Astrocyte of the cerebellum (primary cell): ENCODE measurements around the gene MINAR1.

Source experiments
- DNase-seq: peaks from one replicate; pipeline ENCODE4 v3.0.0-alpha.2; 2011; ENCODE audit warnings: low read depth
- H3K4me3 ChIP-seq: 2 replicates; pipeline ENCODE4 v1.5.1; 2011; ENCODE audit warnings: mild to moderate bottlenecking, low read depth, low read length, moderate library complexity
- CTCF ChIP-seq: IDR thresholded peaks from 2 replicates; pipeline ENCODE4 v1.5.1; 2012; ENCODE audit warnings: low read length, low read depth, moderate library complexity, mild to moderate bottlenecking; ENCODE audit errors: missing control alignments
- in situ Hi-C: cut with HindIII; loops from 2 replicates; pipeline ENCODE4 v1.10.0; 2017; ENCODE audit warnings: low sequenced_read_pairs

MINAR1 gene

GRCh38 chr15:79451361-79451999 is 19.3 kb downstream of the MINAR1 start:
- in situ Hi-C loops: no loop called here

GRCh38 chr15:79452244-79453051 is 20.3 kb downstream of the MINAR1 start:
- in situ Hi-C loops: no loop called here
- DNase-seq: no peak
- no peak for TF ChIP-seq CTCF
- no peak overlapping the region for H3K4me3 ChIP-seq

More at GRCh38 chr15:79451361-79451999, 19.3 kb downstream of the MINAR1 start:
- no peak for DNase-seq
- H3K4me3 ChIP-seq: no peak overlapping the region
- no peak for TF ChIP-seq CTCF

GRCh38 chr15:79453446-79453845 is 21.3 kb downstream of the MINAR1 start:
- no peak overlapping the region for H3K4me3 ChIP-seq
- no peak for TF ChIP-seq CTCF
- no peak for DNase-seq
- in situ Hi-C loops: no loop called here

- H3K4me3 ChIP-seq: no peak overlapping the region
- no peak for TF ChIP-seq CTCF
- in situ Hi-C loops: no loop called here
- DNase-seq: no peak
Observed at GRCh38 chr15:79454063-79454462, 21.9 kb downstream of the MINAR1 start.

- DNase-seq: no peak
- in situ Hi-C loops: loop anchor here (5.0 kb wide), 1 partner anchor 42 kb away; no protein-coding TSS in a partner anchor
- no peak for TF ChIP-seq CTCF
- no peak overlapping the region for H3K4me3 ChIP-seq
Observed at GRCh38 chr15:79455361-79455760, 23.2 kb downstream of the MINAR1 start.

- no peak for DNase-seq
- TF ChIP-seq CTCF: no peak
- H3K4me3 ChIP-seq: no peak overlapping the region
- in situ Hi-C loops: loop anchor here (5.0 kb wide), 1 partner anchor 41 kb away; no protein-coding TSS in a partner anchor
Observed at GRCh38 chr15:79455943-79456342, 23.8 kb downstream of the MINAR1 start.
